Measurements from ENCODE around the gene USP28.

GRCh38 chr11:113774174-113774503 is 101.2 kb downstream of the USP28 start:
- TF ChIP-seq, protein P1, sequence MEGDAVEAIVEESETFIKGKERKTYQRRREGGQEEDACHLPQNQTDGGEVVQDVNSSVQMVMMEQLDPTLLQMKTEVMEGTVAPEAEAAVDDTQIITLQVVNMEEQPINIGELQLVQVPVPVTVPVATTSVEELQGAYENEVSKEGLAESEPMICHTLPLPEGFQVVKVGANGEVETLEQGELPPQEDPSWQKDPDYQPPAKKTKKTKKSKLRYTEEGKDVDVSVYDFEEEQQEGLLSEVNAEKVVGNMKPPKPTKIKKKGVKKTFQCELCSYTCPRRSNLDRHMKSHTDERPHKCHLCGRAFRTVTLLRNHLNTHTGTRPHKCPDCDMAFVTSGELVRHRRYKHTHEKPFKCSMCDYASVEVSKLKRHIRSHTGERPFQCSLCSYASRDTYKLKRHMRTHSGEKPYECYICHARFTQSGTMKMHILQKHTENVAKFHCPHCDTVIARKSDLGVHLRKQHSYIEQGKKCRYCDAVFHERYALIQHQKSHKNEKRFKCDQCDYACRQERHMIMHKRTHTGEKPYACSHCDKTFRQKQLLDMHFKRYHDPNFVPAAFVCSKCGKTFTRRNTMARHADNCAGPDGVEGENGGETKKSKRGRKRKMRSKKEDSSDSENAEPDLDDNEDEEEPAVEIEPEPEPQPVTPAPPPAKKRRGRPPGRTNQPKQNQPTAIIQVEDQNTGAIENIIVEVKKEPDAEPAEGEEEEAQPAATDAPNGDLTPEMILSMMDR (IDR thresholded peaks at IDR 0.05), result no peak
- no peak for TF ChIP-seq POLR2A (IDR thresholded peaks at IDR 0.05)
